CD4-positive, CD25-positive, alpha-beta regulatory T cell (primary cell): Measurements from ENCODE around the gene AGAP5. TPM values are rescaled to one million over a fixed set of nuclear protein-coding genes. Genes with fewer than 3 reads are reported as not detected.
"Not testable (repeated sequence)": the region's sequence is repeated elsewhere in the genome, so short reads cannot be mapped to it uniquely, and the experiment has no call there.

Source experiments
- ATAC-seq, 2 donors: fragments of 150-1000 bp; cut with Tn5 transposase; one replicate each; pipeline ENCODE4 v1.10.0; 2021; ENCODE audit warnings: low read depth in 2 of 2, moderate number of reproducible peaks in 2 of 2, moderate library complexity in 1 of 2
- DNase-seq, 3 donors: peaks; one replicate each; pipeline versions ENCODE4 v3.0.0 to v3.0.0-alpha.2; 2012 to 2022; ENCODE audit warnings: mixed read lengths in 1 of 3
- H3K27ac ChIP-seq: one replicate; pipeline ENCODE4 v1.7.0; 2013; ENCODE audit warnings: mild to moderate bottlenecking, low read length; ENCODE audit not compliant: insufficient read depth, poor library complexity, severe bottlenecking
- H3K27me3 ChIP-seq: one replicate; pipeline ENCODE4 v1.7.0; 2013; ENCODE audit warnings: low read length; ENCODE audit not compliant: control insufficient read depth, insufficient read depth
- H3K36me3 ChIP-seq: one replicate; pipeline ENCODE4 v1.7.0; 2013; ENCODE audit warnings: mild to moderate bottlenecking, low read length, moderate library complexity; ENCODE audit not compliant: control insufficient read depth, insufficient read depth
- H3K4me1 ChIP-seq: 2 replicates; pipeline ENCODE4 v1.7.0; 2013; ENCODE audit warnings: mild to moderate bottlenecking, low read length; ENCODE audit not compliant: insufficient read depth, control insufficient read depth, poor library complexity, severe bottlenecking
- H3K4me3 ChIP-seq: one replicate; pipeline ENCODE4 v1.7.0; 2013; ENCODE audit warnings: low read depth, mild to moderate bottlenecking, low read length, moderate library complexity
- H3K9me3 ChIP-seq, 2 experiments: 1 replicate in 1 of 2; 2 replicates in 1 of 2; pipeline ENCODE4 v1.7.0; 2013; ENCODE audit warnings: low read length in 2 of 2, mild to moderate bottlenecking in 1 of 2, moderate library complexity in 1 of 2; ENCODE audit not compliant: control insufficient read depth in 2 of 2
- H3K27ac Mint-ChIP-seq, 3 donors: one replicate each; pipeline ENCODE4 v1.8.0; 2020 to 2022; ENCODE audit warnings: mild to moderate bottlenecking in 3 of 3, mixed read lengths in 3 of 3, moderate library complexity in 2 of 3
- H3K27me3 Mint-ChIP-seq: one replicate; pipeline ENCODE4 v1.8.0; 2022; ENCODE audit warnings: mild to moderate bottlenecking, mixed read lengths
- H3K36me3 Mint-ChIP-seq: one replicate; pipeline ENCODE4 v1.8.0; 2020; ENCODE audit warnings: mixed read lengths
- H3K4me1 Mint-ChIP-seq, 4 donors: one replicate each; pipeline ENCODE4 v1.8.0; 2020 to 2022; ENCODE audit warnings: mixed read lengths in 4 of 4, mild to moderate bottlenecking in 1 of 4
- H3K4me3 Mint-ChIP-seq, 4 donors: one replicate each; pipeline ENCODE4 v1.8.0; 2020 to 2022; ENCODE audit warnings: mild to moderate bottlenecking in 4 of 4, mixed read lengths in 4 of 4, moderate library complexity in 3 of 4
- H3K9me3 Mint-ChIP-seq, 7 donors: one replicate each; pipeline ENCODE4 v1.8.0; 2020 to 2022; ENCODE audit warnings: mixed read lengths in 7 of 7, mild to moderate bottlenecking in 3 of 7, moderate library complexity in 2 of 7
- polyA plus RNA-seq, 4 donors: library from polyadenylated mRNA; unstranded; fragments of 300-500 nt; fragmentation: Illumina TruSeq; gene quantifications; one replicate each; pipeline ENCODE4 v1.2.3, GENCODE V29; 2021
- total RNA-seq: library from RNA; stranded (reverse); gene quantifications from one replicate; pipeline ENCODE4 v1.2.3, GENCODE V29; 2022

AGAP5 gene
- total and polyA plus RNA-seq, 5 donors from 2014 or later, result 0.07 to 9.8 (median 0.18) TPM; not detected in 2

GRCh38 chr10:73689596-73689995 is 8.3 kb downstream of the AGAP5 start:
- not testable (repeated sequence) for ATAC-seq, H3K27ac Mint-ChIP-seq, H3K4me3 ChIP-seq, H3K27me3 Mint-ChIP-seq, H3K27ac ChIP-seq, DNase-seq, H3K9me3 ChIP-seq, H3K4me3 Mint-ChIP-seq, H3K27me3 ChIP-seq, H3K36me3 Mint-ChIP-seq, H3K36me3 ChIP-seq, H3K4me1 ChIP-seq, H3K9me3 Mint-ChIP-seq, H3K4me1 Mint-ChIP-seq

GRCh38 chr10:73687641-73688040 is 10.3 kb downstream of the AGAP5 start:
- H3K4me1 ChIP-seq, H3K4me3 Mint-ChIP-seq, H3K36me3 Mint-ChIP-seq, H3K4me1 Mint-ChIP-seq, ATAC-seq, H3K9me3 Mint-ChIP-seq, H3K36me3 ChIP-seq, H3K27ac Mint-ChIP-seq, H3K9me3 ChIP-seq, DNase-seq, H3K27ac ChIP-seq, H3K27me3 Mint-ChIP-seq, H3K27me3 ChIP-seq, H3K4me3 ChIP-seq: not testable (repeated sequence)

GRCh38 chr10:73674546-73674945 is 23.4 kb downstream of the AGAP5 start:
- H3K27me3 ChIP-seq, ATAC-seq, H3K9me3 Mint-ChIP-seq, H3K4me1 ChIP-seq, DNase-seq, H3K4me1 Mint-ChIP-seq, H3K27me3 Mint-ChIP-seq, H3K4me3 Mint-ChIP-seq, H3K27ac Mint-ChIP-seq, H3K9me3 ChIP-seq, H3K36me3 Mint-ChIP-seq, H3K27ac ChIP-seq, H3K36me3 ChIP-seq, H3K4me3 ChIP-seq: not testable (repeated sequence)

DNA sequence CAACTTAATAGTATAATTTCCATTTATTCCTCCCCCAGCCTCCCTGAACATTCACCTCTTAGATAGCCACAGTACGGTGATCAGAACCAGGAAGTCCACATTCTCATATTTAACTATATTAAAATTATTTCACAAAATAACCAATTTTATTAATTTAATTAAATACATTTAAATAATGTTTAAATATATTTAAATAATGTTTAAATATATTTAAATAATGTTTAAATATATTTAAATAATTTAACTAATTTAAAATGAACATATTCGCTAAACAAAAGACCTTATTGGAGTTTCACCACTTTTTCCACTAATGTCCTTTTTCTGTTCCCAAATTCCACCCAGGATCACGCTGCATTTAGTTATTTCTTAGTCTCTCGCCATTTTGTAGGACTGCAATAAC is 29.5 kb downstream of the AGAP5 start:
- H3K27ac Mint-ChIP-seq, H3K27me3 Mint-ChIP-seq, H3K4me3 Mint-ChIP-seq, H3K4me1 Mint-ChIP-seq, H3K9me3 Mint-ChIP-seq, H3K36me3 ChIP-seq, H3K27ac ChIP-seq, H3K4me3 ChIP-seq, H3K36me3 Mint-ChIP-seq, H3K4me1 ChIP-seq, ATAC-seq, H3K9me3 ChIP-seq, H3K27me3 ChIP-seq, DNase-seq: not testable (repeated sequence)

DNA sequence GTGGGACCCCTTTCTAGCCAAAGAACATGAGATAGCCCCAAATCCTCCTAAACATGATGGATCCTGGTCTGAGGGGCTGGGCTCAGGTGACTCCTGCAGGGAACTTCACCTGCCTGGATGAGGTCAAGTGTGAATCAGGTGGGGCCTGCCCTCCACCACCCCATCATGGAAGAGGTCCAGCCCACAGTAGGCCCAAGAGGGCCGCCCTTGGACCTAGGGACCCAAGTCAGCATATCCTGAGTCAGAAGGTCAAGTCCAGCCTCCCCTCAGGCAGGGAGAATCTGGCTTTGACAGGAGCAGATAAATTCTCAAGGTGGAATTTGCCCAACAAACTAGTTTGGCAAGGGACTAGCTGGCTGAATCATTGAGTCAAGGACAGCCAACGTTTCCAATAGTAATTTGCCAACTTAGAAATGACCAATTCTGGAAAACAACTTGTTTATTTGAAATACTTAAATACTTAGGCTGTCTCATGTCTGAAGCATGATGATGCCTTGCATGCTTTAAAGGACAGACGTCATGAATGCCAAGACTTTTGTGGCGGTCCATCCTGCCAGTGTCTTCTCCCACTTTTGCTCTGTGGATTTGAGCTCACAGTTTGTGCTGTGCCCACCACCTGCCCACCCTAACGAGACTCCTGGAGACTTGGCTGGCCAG is 31.6 kb downstream of the AGAP5 start:
- not testable (repeated sequence) for H3K27ac Mint-ChIP-seq, H3K36me3 ChIP-seq, H3K9me3 ChIP-seq, H3K27me3 ChIP-seq, ATAC-seq, DNase-seq, H3K4me3 Mint-ChIP-seq, H3K36me3 Mint-ChIP-seq, H3K4me1 Mint-ChIP-seq, H3K4me1 ChIP-seq, H3K27ac ChIP-seq, H3K27me3 Mint-ChIP-seq, H3K4me3 ChIP-seq, H3K9me3 Mint-ChIP-seq

GRCh38 chr10:73665581-73665980 is 32.3 kb downstream of the AGAP5 start:
- not testable (repeated sequence) for H3K9me3 Mint-ChIP-seq, H3K36me3 Mint-ChIP-seq, H3K27ac ChIP-seq, ATAC-seq, H3K4me3 Mint-ChIP-seq, H3K4me3 ChIP-seq, H3K4me1 Mint-ChIP-seq, H3K4me1 ChIP-seq, H3K27me3 Mint-ChIP-seq, H3K27ac Mint-ChIP-seq, DNase-seq, H3K27me3 ChIP-seq, H3K36me3 ChIP-seq, H3K9me3 ChIP-seq

DNA sequence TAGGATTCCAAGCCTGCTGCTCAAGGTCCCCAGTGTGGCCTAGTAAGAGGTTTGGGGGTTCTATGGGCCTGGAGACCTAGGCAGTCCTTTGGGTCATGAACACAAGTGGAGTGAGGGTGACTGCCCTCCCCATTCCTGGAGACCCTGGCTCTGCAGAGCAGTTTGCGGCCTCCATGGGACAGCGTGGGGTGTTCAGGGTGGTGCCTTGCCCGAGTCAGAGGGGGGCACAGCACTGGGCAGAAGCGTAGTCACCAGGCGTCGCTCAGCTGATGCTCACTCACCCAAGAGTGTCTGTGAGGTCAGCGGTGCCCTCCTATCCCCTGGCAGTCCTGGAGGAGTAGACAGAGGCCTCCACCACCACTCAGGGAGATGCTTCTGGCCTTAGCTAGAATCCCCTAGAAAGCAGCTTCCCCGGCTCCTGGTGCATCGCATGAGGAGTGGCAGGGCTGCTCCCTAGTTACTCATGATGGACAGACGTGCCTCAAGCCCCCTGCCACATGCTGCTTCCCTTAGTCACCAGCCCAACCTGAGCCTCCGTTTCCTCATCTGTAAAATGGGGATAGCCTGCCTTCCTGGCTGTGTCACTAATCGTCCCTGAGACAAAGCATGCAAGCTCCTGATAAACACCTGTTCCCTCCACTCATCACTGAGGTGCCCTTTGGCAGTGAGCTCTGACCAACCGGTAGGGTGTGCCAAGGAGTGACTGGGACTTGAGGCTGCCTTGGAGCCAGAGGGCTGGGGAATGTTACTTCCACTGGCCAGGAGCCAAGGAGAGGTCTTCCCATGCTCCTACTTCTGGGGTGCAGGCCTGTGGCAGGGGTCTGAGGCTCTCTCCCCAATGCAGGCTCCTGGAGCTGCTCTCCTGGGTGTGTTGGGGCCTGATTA is 33.5 kb downstream of the AGAP5 start:
- H3K27me3 Mint-ChIP-seq, H3K9me3 ChIP-seq, H3K27ac Mint-ChIP-seq, H3K4me3 Mint-ChIP-seq, H3K36me3 ChIP-seq, H3K4me3 ChIP-seq, H3K36me3 Mint-ChIP-seq, ATAC-seq, H3K4me1 Mint-ChIP-seq, H3K9me3 Mint-ChIP-seq, DNase-seq, H3K27ac ChIP-seq, H3K27me3 ChIP-seq, H3K4me1 ChIP-seq: not testable (repeated sequence)

DNA sequence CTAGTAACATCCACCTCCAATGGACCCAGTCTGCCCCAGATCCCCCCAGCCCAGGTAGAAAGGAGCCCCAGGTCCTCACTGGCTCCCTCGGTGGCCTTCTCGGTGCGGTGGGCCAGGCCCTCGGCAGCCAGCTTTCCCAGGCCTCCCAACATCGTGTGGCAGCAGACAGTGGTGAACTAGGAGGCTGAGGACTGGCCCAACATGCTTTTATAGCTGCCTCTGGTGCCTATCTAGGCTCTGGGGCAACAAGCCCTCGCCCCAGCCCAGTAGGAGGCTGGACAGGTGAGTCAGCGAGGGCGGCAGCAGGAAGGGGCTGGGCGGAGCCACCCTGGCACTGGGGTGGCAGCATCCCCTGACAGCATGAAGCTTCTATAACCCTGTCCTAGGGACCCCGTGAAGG is 34.3 kb downstream of the AGAP5 start:
- H3K4me1 ChIP-seq, H3K36me3 Mint-ChIP-seq, H3K9me3 ChIP-seq, H3K4me3 Mint-ChIP-seq, H3K4me1 Mint-ChIP-seq, H3K27me3 Mint-ChIP-seq, H3K9me3 Mint-ChIP-seq, ATAC-seq, H3K4me3 ChIP-seq, H3K27ac ChIP-seq, DNase-seq, H3K27me3 ChIP-seq, H3K36me3 ChIP-seq, H3K27ac Mint-ChIP-seq: not testable (repeated sequence)
